ENCODE data around the gene TTBK1. TPM values are rescaled to one million over a fixed set of nuclear protein-coding genes. Genes with fewer than 3 reads are reported as not detected.

The TTBK1 gene
- total RNA-seq, result under 0.01 and 0.14 TPM in 2 replicates

DNA sequence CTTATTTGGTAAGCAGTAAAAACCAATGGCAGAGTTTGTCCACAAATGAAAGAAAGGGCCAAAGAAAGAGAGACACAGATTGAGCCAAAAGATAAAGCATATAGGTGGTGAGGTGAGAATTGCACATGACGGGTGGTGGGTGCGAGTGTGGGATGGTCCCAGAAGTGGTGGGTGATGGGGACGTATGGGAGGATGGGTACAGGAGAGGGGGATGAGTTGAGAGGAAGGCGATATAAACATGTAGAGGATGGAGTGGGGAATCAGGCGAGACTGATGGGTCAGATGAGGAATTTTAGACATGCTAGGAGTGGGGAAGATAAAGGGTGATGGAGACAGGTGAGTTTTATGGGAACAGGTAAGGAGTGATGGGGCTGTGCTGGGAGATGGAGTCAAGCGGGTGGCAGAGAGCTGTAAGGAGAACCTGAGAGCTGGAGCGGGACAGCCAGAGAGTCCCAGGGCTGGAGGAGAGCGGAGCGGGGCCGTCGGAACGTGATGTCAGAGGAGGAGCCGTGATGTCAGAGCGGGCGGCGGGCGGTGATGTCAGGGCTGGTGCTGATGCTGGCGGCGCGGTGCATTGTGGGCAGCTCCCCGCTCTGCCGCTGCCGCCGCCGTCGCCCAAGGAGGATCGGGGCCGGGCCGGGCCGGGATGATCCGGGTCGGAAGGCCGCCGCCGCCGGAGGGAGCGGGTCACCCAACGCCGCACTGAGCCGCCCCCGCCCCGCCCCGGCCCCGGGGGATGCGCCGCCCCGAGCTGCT is at the start of gene TTBK1:
Gene TTBK1, plus strand, starts transcription at position 574 of the 756 bp plus-strand sequence. CDS start 3,180 bp downstream, outside the sequence.

DNA sequence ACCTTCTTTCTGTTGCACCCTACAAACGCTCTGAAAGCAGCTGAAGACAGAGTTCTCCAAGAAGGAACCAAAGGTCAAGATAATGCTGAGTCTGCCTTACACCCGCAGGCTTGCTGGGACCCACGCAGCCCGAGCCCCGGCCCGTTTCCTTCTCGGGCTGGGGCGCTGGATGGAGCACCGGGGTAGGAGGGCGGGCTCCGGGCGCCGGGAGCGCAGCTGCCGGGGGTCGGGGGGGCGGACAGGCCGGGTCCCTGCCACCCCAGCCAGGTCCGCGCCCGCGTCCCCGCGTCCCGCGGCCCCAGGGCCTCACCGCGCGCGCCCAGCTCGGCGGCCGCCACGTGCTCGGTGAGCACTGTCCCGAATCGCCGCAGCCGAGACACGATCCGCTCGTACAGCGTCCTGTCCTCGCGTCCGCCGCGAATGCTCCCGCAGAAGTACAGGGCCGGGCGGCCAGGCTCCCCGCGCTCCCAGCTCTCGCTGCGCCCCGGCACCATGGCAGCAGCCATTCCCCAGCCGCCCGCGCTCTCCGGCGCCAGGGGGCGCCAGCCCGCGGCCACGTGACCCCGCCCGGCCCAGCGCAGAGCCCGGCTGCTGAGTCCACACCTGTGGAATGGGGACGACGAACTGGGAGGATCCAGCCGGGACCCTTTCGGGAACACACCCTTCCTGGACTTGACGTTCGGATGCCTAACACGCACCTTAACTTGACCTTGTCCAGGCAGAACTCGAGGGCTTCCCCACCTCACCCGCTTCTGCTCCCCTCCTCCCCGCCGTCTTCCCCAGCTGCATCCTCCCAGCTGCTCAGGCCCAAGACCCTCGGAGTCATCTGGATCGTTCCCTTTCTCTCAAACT is 14.1 kb upstream of the TTBK1 start, which contains the start of gene DNPH1:
Gene DNPH1, minus strand, starts transcription at position 531 of the 852 bp plus-strand sequence. Its CDS starts 25 bp downstream, at position 506.

DNA sequence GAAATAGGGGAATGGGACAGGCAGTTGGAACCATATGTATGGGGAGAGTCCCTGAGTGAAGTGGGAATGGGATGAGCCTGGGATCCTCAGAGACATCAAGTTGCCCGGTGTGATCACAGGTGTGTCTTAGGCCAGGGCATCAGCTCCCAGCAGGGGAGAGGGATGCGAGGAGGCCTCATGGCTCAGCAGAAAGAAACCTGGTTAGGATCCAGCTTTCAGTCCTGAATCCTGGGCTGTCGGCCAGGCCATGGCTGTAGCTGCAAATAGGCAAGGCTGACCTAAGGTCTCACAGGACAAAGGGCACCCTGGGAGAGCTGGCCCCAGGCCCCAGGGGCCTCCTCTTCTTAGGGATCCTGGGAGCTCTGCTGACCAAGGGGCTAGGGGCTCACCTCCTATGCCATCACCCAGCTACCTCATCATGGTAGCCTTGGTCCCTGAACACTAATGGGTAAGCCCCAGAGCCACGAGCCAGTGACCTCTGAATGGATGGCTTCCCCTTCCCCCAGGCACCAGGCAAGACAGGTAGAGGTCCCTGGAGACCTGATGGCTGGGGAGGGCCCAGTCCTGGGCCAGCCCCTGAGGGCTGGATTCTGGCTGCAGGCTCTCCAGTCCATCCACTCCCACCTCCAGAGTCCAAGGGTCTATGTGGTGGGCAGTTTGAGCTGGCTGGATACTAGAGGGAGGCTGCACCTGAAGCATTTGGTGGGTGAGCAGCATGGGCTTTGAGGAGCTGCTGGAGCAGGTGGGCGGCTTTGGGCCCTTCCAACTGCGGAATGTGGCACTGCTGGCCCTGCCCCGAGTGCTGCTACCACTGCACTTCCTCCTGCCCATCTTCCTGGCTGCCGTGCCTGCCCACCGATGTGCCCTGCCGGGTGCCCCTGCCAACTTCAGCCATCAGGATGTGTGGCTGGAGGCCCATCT is 54.6 kb downstream of the TTBK1 start, which contains the start of gene SLC22A7:
Gene SLC22A7, plus strand, starts transcription at position 617 of the 921 bp plus-strand sequence. Its CDS starts 99 bp downstream, at position 716.

DNA sequence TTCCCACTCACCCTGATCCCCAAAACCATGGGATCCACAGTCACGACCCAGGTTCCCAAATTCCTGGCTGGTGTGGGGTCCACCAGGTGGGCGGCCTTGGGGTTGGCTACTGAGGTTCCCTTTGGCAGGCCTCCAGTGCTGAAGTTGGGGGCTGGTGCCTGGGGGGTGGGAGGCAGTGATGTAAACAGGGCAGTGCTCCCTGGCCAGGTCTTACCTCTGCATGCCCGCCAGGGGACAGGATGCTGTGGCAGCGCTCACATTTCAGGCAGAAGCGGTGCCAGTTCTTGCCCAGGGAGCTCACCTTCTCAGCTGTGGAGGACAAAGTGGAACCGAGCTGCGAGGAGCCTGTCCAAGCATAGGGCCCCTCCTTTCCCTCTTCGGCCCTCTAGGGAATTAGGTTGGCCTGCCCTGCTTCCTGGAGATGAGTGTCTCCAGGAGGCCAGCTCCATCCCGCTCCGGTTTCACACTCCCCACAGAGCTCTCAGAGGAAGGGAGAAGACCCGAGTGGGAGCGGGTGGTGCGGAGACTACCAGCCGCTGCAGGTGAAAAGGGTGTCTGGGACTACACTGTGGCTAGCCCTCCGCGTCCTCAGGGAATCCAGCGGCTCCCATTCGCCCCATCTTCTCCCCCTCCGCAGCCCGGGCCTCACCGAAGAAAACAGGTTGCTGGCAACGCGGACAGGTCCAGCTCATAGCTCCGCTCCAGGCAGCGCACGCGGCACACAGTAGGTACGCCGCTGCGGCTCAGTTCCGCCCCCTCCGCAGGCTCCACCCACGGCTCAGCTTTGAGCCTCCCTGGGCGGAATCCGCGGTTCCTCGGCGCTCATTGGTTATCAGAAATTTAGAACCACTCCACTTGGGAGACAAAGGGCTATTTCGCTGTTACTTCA is 65.1 kb downstream of the TTBK1 start, which contains the start of gene CRIP3:
Gene CRIP3, minus strand, starts transcription at position 726 of the 889 bp plus-strand sequence. Its CDS starts 34 bp downstream, at position 692.

Small RNAs within 50 kb of the gene (small RNA-seq; reads per million reads assigned to genes)
- gene RPL12P47, result not detected

Other genes with a start within 250 kb of the TTBK1 start
- 43.7 and 50.7 TPM in 2 replicates for gene MEA1, start 229.5 kb upstream of the TTBK1 start, total RNA-seq
- 85.1 and 93.1 TPM in 2 replicates for gene KLHDC3, start 229.2 kb upstream of the TTBK1 start, total RNA-seq
- 104 and 118 TPM in 2 replicates for gene RRP36, start 221.9 kb upstream of the TTBK1 start, total RNA-seq
- 22.8 and 23.7 TPM in 2 replicates for gene CUL7, start 189.6 kb upstream of the TTBK1 start, total RNA-seq
- 24.6 and 25.9 TPM in 2 replicates for gene MRPL2, start 184.0 kb upstream of the TTBK1 start, total RNA-seq
- 11.2 and 11.8 TPM in 2 replicates for gene KLC4, start 183.8 kb upstream of the TTBK1 start, total RNA-seq
- gene PTK7, start 167.2 kb upstream of the TTBK1 start, total RNA-seq, result 2.7 and 2.8 TPM in 2 replicates
- 22.5 and 28.9 TPM in 2 replicates for gene SRF, start 72.2 kb upstream of the TTBK1 start, total RNA-seq
- gene CUL9, start 61.3 kb upstream of the TTBK1 start, total RNA-seq, result 23.3 and 26.6 TPM in 2 replicates
- gene DNPH1, start 14.0 kb upstream of the TTBK1 start, total RNA-seq, result 30.5 and 51.6 TPM in 2 replicates
- not detected in 2 replicates for gene SLC22A7, start 54.8 kb downstream of the TTBK1 start, total RNA-seq
- gene CRIP3, start 65.3 kb downstream of the TTBK1 start, total RNA-seq, result not detected in 2 replicates
- 12.1 and 13.8 TPM in 2 replicates for gene ZNF318, start 126.2 kb downstream of the TTBK1 start, total RNA-seq
- 21.7 and 22.8 TPM in 2 replicates for gene ABCC10, start 184.1 kb downstream of the TTBK1 start, total RNA-seq
- gene DLK2, start 212.1 kb downstream of the TTBK1 start, total RNA-seq, result 0.22 and 0.27 TPM in 2 replicates
- gene TJAP1, start 234.1 kb downstream of the TTBK1 start, total RNA-seq, result 12.6 and 15.6 TPM in 2 replicates